ENCODE data around the gene YAP1.
"Not testable (repeated sequence)": the region's sequence is repeated elsewhere in the genome, so short reads cannot be mapped to it uniquely, and the experiment has no call there.

YAP1 gene

DNA sequence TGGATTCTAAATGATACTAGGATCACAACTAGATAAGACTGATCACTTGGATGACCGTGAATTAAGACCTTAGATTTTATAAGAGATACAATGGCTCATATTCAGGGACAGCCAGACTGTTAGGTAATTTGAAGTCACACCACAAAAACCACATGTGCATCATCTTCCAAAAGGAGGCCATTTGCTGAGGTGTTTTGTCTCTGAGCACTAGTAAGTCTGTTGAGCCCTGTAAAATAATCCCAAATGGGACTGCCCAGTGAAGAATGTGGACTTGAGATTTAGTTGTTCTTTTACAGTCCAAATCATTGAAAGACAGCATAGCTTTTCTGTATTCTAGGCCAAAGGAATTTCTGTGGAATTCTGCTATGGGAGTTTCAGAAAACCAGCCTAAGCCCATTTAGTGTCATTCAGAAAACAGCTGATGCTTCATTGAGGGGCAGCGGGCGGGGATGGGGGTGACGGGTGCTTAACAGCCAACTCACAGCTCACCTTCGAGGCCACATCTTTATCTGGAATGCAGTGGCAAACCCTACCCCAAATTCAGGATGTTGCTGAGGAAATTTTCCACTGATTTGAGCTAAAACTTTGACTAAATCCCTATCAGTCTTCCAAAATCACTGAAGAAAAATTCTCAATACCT, 127.0 kb downstream of the YAP1 start:
- no peak for DNase-seq (ENCODE audit: extremely low read depth in 1 of 2, low read depth in 1 of 2)

DNA sequence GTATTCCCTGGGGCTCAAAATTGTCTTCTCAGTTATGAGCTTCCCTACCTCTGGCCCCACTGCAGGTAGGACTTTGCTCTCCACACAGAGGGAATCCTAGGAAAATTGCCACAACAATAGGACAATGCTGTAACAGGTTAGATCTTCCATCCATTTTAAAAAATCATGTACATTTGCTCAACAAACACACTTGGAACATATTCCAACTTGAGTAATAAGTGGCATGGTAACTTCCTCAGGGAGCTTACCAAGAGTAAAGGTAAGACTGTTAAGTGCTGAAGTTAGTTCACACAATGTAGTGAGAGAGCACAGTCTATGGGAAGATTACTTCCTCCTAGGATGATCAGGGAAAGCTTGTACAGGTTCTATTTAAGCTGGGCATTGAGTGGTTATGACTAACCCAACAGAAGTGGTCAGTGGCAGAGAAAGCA, 128.2 kb downstream of the YAP1 start:
- DNase-seq (ENCODE audit: extremely low read depth in 1 of 2, low read depth in 1 of 2) = no peak

DNA sequence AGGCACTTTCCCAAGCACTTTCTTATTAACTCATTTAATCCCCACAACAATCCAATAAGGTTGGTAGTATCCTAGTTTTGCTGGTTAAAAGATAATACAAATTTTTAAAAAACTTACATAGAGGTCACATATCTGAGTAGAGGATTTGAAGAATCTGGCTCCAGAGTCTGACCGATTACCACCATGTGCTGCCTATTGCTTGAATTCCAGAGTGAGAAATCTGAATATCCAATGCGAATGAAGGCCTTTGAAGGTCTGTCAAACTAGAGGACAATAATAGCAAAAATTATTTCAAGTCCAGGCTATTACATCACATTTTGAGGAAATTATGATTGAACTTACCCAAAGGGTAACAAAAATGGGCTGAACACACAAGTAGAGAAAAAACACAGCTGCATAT, 129.2 kb downstream of the YAP1 start:
- DNase-seq (ENCODE audit: extremely low read depth in 1 of 2, low read depth in 1 of 2) = no peak

DNA sequence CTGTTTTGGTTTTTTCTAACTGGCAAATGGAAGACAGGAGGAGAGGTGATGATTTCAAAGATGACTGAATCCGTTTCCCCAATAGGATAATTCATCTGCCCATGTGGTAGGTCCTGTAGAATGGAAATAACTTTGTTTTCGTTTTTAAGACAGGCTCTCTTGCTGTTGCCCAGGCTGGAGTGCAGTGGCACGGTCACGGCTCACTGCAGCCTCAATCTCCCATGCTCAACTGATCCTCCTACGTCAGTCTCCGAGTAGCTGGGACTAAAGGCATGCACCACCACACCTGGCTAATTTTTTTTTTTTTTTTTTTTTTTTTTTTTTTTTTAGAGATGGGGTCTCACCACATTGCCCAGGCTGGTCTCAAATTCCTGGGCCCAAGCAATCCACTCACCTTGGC, 129.7 kb downstream of the YAP1 start:
- no peak for DNase-seq (ENCODE audit: extremely low read depth in 1 of 2, low read depth in 1 of 2)

DNA sequence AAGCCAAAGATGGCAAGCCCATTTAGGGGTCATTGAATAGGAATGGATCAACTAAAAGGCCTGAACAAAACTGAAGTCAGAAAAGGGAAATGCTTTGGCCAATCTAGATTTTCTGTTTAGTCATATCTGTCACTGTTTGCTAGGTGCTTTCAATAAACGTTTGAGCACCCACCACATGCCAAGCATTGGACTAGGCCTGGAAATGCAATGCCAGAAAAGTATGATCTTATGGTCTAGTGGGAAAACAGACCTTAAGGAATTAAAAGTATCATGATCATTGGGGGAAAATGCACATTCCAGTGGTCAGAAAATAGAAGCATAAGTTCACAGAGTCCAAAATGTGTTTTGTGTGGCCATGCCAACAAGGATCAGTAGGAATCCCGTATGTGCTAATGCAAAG, 130.3 kb downstream of the YAP1 start:
- no peak for DNase-seq (ENCODE audit: extremely low read depth in 1 of 2, low read depth in 1 of 2)

DNA sequence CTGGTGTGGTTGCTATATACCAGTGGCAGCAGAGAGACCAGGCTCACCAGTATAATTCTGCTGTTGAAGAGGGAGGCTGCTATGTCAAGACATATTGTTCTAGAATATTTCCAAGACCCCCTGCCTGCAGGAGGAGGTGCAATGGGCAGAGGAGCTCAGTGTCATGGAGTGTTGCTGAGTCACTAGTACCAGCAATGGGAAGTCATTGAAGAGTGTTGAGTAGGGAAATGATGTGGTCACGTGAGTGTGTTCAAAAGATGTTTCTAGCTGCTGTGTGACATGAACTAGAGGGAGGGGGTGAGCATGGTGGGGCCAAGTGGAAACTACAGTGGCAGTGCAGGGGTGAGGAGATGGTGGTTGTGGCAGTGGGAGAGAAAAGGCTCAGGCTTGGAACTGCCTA, 130.8 kb downstream of the YAP1 start:
- no peak for DNase-seq (ENCODE audit: extremely low read depth in 1 of 2, low read depth in 1 of 2)

DNA sequence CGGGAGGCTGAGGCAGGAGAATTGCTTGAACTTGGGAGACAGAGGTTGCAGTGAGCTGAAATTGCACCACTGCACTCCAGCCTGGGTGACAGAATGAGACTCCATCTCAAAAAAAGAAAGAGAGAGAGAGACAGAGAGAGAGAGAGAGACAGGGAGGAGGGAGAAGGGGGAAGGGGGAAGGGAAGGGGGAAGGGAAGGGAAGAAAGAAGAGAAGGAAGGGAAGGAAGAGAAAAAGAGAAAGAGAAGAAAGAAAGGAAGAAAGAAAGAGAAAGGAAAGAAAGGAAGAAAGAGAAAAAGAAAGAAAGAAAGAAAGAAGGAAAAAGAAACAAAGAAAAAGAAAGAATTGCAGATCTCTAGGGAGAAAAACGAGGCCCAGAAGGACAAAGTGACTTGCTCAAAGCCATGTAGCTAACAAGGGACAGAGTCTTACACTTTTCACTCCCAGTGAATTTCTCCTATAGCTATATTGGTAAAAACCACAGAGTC, 133.2 kb downstream of the YAP1 start:
- DNase-seq (ENCODE audit: extremely low read depth in 1 of 2, low read depth in 1 of 2) = no peak

DNA sequence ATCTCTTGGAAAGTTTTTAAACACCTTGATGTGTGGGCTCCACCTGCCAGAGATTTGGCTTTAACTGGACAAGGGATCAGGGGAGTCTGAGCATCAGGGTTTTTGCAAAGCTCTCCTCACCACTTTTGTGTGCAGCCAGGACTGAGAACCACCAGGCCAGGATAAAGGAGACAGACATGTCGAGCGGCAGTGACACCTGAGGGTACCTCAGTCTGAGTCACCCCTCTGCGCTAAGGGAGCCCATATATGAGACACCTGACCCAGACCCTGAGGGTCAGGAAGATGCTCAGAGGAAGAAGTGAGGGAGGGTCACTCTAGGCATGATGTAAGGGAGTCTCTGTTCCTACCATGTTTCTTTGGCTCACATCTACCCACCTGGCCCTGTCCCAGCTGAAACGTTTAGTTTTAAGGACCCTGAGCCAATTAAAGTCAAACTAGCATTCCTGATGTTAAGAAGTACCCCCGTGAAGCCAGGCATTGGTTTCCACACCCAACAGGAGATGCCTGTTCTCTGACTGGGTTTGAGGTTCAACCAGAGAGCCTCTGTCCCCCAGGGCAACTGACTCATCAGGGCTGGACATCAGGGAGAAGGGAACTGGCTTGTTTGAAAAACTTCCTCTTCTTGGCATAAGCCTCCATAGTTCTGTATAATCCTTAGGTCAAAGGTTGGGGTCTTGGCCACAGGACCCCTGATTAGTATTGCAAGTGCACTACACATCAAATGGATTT, 134.6 kb downstream of the YAP1 start:
- no peak for DNase-seq (ENCODE audit: extremely low read depth in 1 of 2, low read depth in 1 of 2)

DNA sequence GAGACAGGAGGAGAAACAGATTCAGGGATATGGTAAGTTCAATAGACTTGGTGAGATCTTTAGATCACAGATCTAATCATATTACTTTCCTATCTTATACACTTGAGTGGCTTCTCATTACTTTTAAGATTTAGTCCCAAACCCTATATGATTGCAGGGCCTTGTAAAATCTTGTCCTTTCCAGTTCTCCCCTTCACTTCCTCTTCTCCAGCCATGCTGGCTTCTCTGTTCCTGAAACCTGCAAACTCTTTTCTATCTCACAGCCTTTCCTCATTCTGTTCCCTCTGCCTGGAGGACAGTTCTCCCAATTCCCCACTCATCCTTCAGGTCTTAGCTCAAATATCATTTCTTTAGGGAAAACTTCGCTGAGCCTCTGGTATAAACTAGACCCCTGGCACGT, 141.2 kb downstream of the YAP1 start:
- no peak for DNase-seq (ENCODE audit: extremely low read depth in 1 of 2, low read depth in 1 of 2)

DNA sequence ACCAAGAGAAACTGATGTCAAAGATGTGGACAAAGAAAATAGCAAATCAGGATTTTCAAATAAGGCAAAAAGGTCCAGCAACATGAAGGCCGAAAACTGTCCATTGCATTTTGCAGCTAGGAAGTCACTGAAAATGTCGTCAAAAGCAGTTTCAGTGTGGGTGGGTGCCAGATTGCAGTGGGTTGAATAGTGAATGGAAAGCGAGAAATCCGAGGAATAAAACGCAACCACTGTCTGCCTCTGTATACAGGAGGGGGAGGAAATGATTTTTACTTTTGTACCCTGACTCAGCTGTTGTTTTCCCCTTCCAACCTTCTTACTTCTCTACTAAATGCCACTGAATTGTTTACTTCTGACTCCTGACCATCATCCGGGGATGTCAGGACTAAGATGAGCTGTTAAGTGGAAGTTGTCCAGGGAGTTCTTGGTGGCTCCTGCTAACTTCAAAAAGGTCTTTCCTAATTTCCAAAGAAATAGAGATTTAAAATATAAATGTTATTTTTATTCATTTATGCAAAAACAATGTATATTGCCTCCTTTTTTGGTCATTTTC, 142.2 kb downstream of the YAP1 start:
- DNase-seq (ENCODE audit: extremely low read depth in 1 of 2, low read depth in 1 of 2) = no peak

DNA sequence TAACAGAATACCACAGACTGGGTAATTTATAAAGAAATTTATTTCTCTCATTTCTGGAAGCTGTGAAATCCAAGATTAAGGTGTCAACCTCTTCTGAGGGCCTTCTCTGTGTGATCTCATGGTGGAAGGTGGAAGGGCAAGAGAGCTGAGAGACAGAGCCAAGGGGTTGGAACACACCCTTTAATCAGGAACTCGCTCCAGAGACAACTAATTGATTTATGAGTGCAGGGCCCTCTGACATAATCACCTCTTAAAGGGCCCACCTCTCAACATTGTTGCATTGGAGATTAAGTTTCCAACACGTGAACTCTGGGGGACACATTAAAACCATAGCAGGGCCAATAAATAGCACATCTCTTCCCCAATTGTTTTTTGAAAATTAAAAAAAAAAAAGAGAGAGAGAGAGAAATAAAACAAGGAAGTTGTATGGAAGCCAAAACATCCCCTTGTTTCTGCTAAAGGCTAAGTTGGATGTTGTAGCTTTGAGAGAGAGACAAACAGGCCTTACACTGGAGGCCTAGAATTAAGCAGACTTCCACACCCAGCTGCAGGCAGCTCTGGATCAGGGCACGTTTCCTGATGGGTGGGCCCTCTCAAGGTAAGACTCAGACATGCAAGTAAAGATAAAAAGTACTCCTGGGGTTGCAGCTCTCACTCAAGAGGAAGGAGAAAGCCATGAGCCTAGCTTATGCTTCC, 142.9 kb downstream of the YAP1 start:
- no peak for DNase-seq (ENCODE audit: extremely low read depth in 1 of 2, low read depth in 1 of 2)

DNA sequence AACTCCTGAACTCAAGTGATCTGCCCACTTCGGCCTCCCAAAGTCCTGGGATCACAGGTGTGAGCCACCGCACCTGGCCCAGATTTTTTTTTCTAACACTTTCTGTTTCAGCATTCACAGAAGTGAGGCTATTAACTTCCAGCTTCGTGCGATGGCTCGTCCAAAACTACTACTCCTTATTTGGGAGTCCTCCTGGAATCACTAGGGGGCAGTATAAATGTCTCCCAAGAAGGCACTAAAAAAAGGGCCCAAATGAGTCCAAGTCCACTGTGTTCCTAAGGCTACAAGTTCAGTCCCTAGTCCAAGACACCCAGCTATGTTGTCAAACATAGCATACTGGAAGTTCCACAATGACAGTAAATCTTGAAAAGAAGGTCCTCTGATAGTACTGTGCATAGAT, 143.8 kb downstream of the YAP1 start:
- DNase-seq (ENCODE audit: extremely low read depth in 1 of 2, low read depth in 1 of 2) = no peak

DNA sequence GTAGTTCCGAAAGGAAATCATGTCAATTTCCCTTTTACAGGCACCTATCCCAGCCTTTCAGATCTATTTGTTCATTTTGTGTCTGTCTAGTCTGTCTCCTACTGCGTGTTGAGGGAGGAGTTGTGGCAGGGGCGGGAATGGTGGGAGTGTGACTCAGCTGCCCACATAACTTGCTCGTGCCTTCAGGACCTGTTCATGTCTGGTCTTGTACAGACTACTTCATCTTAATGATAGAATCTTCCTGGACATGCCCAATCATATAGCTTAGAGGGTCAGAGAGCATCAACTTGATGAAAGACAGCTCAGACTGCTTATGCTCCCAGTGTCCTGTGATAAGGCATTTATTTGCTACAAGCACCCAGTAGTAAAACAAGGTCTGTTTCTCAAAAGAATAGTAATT, 146.0 kb downstream of the YAP1 start:
- no peak for DNase-seq (ENCODE audit: extremely low read depth in 1 of 2, low read depth in 1 of 2)

DNA sequence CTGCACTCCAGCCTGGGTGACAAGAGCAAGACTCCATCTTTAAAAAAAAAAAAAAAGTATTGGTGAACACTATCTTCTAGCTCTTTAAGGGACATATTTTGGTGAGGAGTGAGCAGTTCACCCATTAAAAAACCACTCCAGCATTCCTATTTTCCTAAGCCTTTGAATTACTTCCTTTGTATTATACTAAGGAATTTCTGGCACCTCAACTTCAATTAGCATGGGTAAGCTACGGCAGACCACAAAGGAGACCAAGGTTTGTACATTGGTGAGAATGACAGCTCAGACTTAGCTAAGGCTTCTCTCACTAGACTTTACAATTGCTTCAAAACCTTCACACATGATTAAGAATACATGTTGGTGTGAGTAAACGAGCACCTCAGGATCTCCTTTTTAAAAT, 150.0 kb downstream of the YAP1 start:
- DNase-seq (ENCODE audit: extremely low read depth in 1 of 2, low read depth in 1 of 2) = no peak

DNA sequence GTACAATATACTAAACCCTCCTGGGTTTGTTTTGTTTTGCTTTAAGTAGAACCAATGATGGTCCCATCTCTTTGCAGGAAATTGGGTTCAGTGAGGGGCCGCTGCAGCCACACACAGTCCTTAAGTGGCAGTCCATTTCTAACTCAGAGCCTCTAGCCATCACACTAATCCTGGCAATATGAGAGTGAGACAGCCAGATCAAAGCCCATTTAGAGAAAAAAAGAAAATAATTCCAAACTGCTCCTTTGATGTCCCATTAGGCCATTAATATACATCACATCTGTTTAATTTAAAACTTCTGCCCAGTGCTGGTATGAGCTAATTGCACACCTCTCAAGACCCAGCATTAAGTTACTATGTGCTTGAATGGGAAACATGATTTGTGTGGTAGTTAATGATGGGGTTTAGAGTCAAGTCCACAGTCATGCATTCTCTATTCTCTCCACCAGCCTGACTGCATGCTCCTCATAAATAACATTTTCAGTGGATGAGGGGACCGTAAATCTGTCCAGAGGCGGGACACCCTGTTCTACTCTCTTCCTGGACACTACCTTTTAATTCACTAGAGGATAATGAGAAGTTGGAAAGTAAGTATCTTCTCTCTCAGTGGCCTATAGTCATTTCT, 153.2 kb downstream of the YAP1 start:
- no peak for DNase-seq (ENCODE audit: extremely low read depth in 1 of 2, low read depth in 1 of 2)

DNA sequence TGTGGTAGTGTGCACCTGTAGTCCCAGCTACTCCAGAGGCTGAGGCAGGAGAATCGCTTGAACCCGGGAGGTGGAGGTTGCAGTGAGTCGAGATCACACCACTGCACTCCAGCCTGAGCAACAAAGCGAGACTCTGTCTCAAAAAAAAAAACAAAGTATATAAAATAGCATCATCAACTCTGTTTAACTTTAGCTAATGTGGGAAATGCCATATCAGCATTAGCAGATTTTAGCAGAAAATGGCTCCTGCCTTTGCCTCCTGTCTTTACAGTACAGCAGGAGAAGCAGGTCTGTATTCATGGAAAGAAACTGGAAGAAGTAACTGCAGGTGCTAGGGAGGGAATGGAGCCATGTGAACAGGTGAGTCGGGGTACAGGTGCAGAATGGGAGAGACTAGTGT, 154.5 kb downstream of the YAP1 start:
- not testable (repeated sequence) for DNase-seq (ENCODE audit: extremely low read depth in 1 of 2, low read depth in 1 of 2)

DNA sequence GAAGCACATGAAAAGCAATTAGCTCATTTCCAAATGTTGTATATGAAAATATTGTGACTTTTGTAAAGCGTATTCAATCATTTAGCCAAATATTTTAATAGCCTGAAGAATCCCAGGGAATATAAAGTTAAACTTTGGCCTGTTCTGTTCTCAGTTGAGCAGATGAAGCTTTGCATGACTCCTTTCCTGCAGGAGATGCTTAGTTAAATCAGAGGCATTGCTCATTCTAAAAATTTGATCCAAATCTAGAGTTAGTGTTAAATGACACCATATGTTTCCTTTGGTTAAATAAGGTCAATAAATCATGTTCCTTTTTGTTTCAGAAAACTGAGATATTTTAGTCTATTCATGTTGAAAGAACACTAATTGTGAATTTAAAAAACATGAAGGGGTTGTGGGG, 155.9 kb downstream of the YAP1 start:
- DNase-seq (ENCODE audit: extremely low read depth in 1 of 2, low read depth in 1 of 2) = no peak

DNA sequence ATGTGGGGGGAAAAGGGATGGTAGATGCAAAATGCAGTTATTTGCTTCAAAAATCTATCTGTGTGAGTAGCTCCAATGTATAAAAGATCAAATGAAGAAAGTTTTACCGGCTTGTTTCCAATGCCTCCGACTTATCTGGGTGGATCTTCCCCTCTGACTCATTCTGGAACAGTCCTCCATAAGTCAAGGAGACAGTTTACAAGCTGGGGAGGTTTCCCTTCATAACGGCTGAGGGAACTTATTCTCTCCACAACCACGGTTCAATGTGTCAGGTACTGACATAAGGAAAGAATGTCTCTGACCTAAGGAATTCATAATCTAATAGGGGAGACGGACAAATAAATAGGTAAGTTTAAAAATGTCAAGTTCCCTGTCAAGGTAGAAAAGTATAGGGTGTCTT, 157.4 kb downstream of the YAP1 start:
- DNase-seq (ENCODE audit: extremely low read depth in 1 of 2, low read depth in 1 of 2) = no peak

DNA sequence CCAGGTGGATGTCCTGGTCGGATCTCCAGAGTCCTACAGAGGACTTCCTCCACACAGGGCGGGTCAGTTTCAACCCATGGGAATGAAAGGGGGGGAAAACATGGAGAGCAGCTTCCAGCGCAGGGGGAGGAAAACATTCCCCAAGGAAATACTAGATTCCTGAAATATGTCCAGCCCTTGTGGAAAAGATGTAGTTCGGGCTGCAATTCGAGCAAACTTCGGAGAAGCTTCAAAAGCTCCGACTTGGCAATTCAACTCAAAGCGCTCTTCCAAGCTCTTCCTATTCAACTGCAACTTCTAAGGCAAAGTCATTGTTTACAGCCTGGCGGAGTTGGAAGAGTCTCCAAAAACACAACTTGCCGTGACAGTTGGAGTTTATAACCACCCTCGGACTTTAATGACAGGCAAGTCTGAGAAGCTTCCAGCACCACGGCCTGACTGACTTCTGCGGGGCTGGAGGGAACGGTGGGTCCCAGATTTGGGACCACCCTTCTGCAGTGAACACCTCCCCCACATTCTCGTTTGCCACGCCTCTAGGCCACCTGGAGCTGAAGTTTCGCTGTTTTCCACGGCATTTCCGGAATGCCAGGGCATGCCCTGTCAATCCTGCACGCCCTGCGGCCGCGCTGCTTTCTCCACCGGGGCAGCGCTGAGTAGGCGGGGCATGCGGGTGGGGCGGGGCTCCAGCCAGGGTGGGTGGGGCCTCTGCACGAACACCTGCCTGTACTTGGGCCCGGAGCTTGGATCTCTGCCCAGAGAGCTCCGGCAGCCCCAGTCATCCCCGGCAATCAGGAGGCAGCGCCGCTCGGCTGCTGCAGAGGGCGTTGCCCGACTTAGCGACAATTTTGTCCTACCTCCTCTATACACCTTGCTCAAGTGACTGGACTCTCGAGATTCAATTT, 158.1 kb downstream of the YAP1 start:
- DNase-seq (ENCODE audit: extremely low read depth in 1 of 2, low read depth in 1 of 2) = peak; percentile 39 to 70

DNA sequence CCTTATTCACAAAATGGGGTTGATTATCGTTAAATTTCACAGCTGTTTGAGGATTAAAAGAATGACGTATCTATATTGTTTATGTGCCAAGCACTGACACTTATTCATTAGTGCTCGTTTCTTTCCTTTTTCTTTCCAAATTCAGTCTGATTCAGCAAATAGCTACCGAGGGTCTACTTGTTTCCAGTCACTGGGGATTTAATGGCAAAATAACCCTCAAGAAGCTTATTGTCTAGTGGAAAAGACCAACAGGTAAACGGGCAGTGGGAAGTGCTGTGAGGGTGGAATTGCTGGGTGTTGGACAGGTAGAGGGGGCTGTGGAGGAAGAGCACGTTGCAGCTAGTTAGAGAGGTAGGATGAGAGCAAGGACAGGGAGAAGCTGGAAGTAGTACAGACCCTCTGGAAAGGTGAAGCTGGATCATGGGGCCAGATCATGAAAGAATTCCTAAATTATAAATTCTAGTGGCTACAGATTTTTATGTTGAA, 158.8 kb downstream of the YAP1 start:
- no peak for DNase-seq (ENCODE audit: extremely low read depth in 1 of 2, low read depth in 1 of 2)
